Liver (tissue), 9 donors: ENCODE data around the gene ZNF335. TPM values are rescaled to one million over a fixed set of nuclear protein-coding genes. Genes with fewer than 3 reads are reported as not detected.

Experiments used
- DNase-seq: peaks from one replicate; pipeline ENCODE4 v3.0.0-alpha.2; 2017; ENCODE audit warnings: low spot score
- H3K27ac ChIP-seq, 2 donors: one replicate each; pipeline ENCODE4 v1.7.0; 2013; ENCODE audit warnings: inconsistent platforms in 2 of 2, low read length in 2 of 2, control low read depth in 1 of 2, low read depth in 1 of 2, mild to moderate bottlenecking in 1 of 2
- H3K27me3 ChIP-seq, 4 donors: one replicate each; pipeline versions ENCODE4 v1.6.1 to v1.7.0; 2013; ENCODE audit warnings: low read length in 3 of 4, inconsistent platforms in 1 of 4, mild to moderate bottlenecking in 1 of 4, moderate library complexity in 1 of 4; ENCODE audit not compliant: control insufficient read depth in 4 of 4, insufficient read depth in 4 of 4
- H3K36me3 ChIP-seq, 4 donors: one replicate each; pipeline versions ENCODE4 v1.6.1 to v1.7.0; 2013; ENCODE audit warnings: low read length in 3 of 4, mild to moderate bottlenecking in 3 of 4, low read depth in 1 of 4, moderate library complexity in 1 of 4; ENCODE audit not compliant: control insufficient read depth in 4 of 4, insufficient read depth in 3 of 4
- H3K4me1 ChIP-seq, 4 donors: one replicate each; pipeline versions ENCODE4 v1.6.1 to v1.7.0; 2013; ENCODE audit warnings: low read length in 3 of 4, mild to moderate bottlenecking in 3 of 4, moderate library complexity in 1 of 4; ENCODE audit not compliant: control insufficient read depth in 4 of 4, insufficient read depth in 4 of 4
- H3K4me3 ChIP-seq, 3 donors: one replicate each; pipeline versions ENCODE4 v1.6.1 to v1.7.0; 2013; ENCODE audit warnings: low read length in 3 of 3, control low read depth in 1 of 3, low read depth in 1 of 3, mild to moderate bottlenecking in 1 of 3
- H3K9ac ChIP-seq, 2 donors: one replicate each; pipeline ENCODE4 v1.7.0; 2013; ENCODE audit warnings: low read length in 2 of 2, mild to moderate bottlenecking in 2 of 2, moderate library complexity in 2 of 2, control low read depth in 1 of 2, low read depth in 1 of 2
- H3K9me3 ChIP-seq, 4 donors: one replicate each; pipeline versions ENCODE4 v1.6.1 to v1.7.0; 2013; ENCODE audit warnings: low read length in 3 of 4; ENCODE audit not compliant: control insufficient read depth in 4 of 4
- CTCF ChIP-seq: fragments of 150-350 bp; IDR thresholded peaks from 2 replicates; pipeline ENCODE4 v1.5.1; 2017; ENCODE audit warnings: improper control_type of control experiment, low read depth, low read length; ENCODE audit not compliant: missing input control
- FOXA1 ChIP-seq: IDR thresholded peaks from 2 replicates; pipeline ENCODE4 v1.6.1; 2016; ENCODE audit warnings: antibody characterized with exemption
- GABPA ChIP-seq, 2 donors: IDR thresholded peaks in 1 of 2; conservative IDR thresholded peaks in 1 of 2; 2 replicates each; pipeline ENCODE4 v1.6.1; 2016; ENCODE audit warnings: antibody characterized with exemption in 2 of 2, mild to moderate bottlenecking in 1 of 2, moderate library complexity in 1 of 2
- HNF4A ChIP-seq, 2 donors: conservative IDR thresholded peaks; 2 replicates each; pipeline ENCODE4 v1.6.1; 2016; ENCODE audit warnings: antibody characterized with exemption in 2 of 2, mild to moderate bottlenecking in 2 of 2
- HNF4G ChIP-seq: IDR thresholded peaks from 2 replicates; pipeline ENCODE4 v1.6.1; 2016; ENCODE audit warnings: antibody characterized with exemption
- JUND ChIP-seq, 2 donors: IDR thresholded peaks; 2 replicates each; pipeline ENCODE4 v1.6.1; 2016; ENCODE audit warnings: antibody characterized with exemption in 2 of 2
- MAX ChIP-seq: IDR thresholded peaks from 2 replicates; pipeline ENCODE4 v1.6.1; 2016; ENCODE audit warnings: antibody characterized with exemption
- RAD21 ChIP-seq, 2 donors: IDR thresholded peaks; 2 replicates each; pipeline ENCODE4 v1.6.1; 2016; ENCODE audit warnings: antibody characterized with exemption in 2 of 2, mild to moderate bottlenecking in 2 of 2
- REST ChIP-seq: IDR thresholded peaks from 2 replicates; pipeline ENCODE4 v1.6.1; 2016; ENCODE audit warnings: antibody characterized with exemption, mild to moderate bottlenecking
- RXRA ChIP-seq, 2 donors: IDR thresholded peaks; 2 replicates each; pipeline ENCODE4 v1.6.1; 2017 to 2018; ENCODE audit warnings: antibody characterized with exemption in 2 of 2, mild to moderate bottlenecking in 1 of 2
- SP1 ChIP-seq: IDR thresholded peaks from 2 replicates; pipeline ENCODE4 v1.6.1; 2018; ENCODE audit warnings: antibody characterized with exemption, mild to moderate bottlenecking
- TAF1 ChIP-seq: conservative IDR thresholded peaks from 2 replicates; pipeline ENCODE4 v1.6.1; 2016; ENCODE audit warnings: antibody characterized with exemption, mild to moderate bottlenecking
- YY1 ChIP-seq: IDR thresholded peaks from 2 replicates; pipeline ENCODE4 v1.6.1; 2016; ENCODE audit warnings: antibody characterized with exemption, mild to moderate bottlenecking
- ZBTB33 ChIP-seq: IDR thresholded peaks from 2 replicates; pipeline ENCODE4 v1.6.1; 2016; ENCODE audit warnings: antibody characterized with exemption
- WGBS: extraction: QIAGEN DNeasy Blood & Tissue Kit; methylation state at CpG from one replicate; pipeline ENCODE4 v1.1.7; 2013; 5-methylcytosine and 5-hydroxymethylcytosine counted together
- polyA plus RNA-seq, 2 donors: library from polyadenylated mRNA; stranded (reverse) in 1 of 2; unstranded in 1 of 2; fragments of 200-250 nt in 1 of 2; fragments of >200 nt in 1 of 2; fragmentation: Nextera tagmentation in 1 of 2; extraction: Ambion mirVana in 1 of 2; gene quantifications; one replicate each; pipeline versions ENCODE4 v1.2.1 to v1.2.3, GENCODE V29; 2013 to 2015
- total RNA-seq, 2 donors: library from RNA; depleted of rRNA; stranded (reverse); fragments of >200 nt; gene quantifications; one replicate each; pipeline ENCODE4 v1.2.3, GENCODE V29; 2014
- TF ChIP-seq, protein P1 (sequence below): IDR thresholded peaks from 2 replicates; pipeline ENCODE4 v1.6.1; 2016; ENCODE audit warnings: antibody characterized with exemption
- donor health status: healthy.
- donor health status: healthy.
- donor health status: healthy.
- donor health status: healthy.
- donor health status: healthy.

The ZNF335 gene
- total and polyA plus RNA-seq, 4 donors: 3.0 to 14.6 (median 6.6) TPM

DNA sequence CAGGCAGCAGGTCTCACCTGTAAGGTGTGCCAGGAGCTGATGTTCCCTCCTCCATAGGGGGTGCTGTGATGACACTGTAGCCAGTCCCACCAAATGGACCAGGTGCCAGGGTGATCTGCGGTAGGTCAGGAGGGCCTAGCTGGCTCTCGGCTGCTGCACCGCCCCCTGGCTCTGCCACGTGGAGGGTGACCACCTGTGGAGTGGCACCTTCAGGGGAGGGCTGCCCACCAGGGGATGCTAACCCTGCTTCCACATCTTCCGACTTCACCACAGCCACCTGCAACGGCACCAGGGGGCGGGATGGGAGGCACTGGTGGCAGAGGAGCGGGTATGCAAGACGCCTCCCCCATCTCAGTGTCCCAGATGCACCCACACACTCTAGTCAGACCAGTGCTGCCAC, 18.3 kb downstream of the ZNF335 start:
- Histone ChIP-seq H3K27me3 (no peaks in the 10 kb centered on the region), H3K4me1 (no peaks in the 10 kb centered on the region), H3K36me3 (peaks cover 19 to 67% (median 32%) of the 10 kb centered on the region in 4 donors), H3K27ac (no peak overlapping the region), H3K9ac (no peak overlapping the region), H3K9me3 (no peaks in the 10 kb centered on the region), H3K4me3 (no peak overlapping the region)
- TF ChIP-seq JUND (IDR thresholded peaks at IDR 0.05) (no peak), CTCF (no peak), RXRA (IDR thresholded peaks at IDR 0.05) (no peak), FOXA1 (no peak), MAX (no peak), YY1 (no peak), HNF4A (conservative IDR thresholded peaks at IDR 0.05) (no peak), ZBTB33 (no peak)
- TF ChIP-seq, protein P1, sequence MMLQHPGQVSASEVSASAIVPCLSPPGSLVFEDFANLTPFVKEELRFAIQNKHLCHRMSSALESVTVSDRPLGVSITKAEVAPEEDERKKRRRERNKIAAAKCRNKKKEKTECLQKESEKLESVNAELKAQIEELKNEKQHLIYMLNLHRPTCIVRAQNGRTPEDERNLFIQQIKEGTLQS: no peak
- 95% methylated on average over 9 of the region's 9 CpGs for WGBS
- DNase-seq: no peak

DNA sequence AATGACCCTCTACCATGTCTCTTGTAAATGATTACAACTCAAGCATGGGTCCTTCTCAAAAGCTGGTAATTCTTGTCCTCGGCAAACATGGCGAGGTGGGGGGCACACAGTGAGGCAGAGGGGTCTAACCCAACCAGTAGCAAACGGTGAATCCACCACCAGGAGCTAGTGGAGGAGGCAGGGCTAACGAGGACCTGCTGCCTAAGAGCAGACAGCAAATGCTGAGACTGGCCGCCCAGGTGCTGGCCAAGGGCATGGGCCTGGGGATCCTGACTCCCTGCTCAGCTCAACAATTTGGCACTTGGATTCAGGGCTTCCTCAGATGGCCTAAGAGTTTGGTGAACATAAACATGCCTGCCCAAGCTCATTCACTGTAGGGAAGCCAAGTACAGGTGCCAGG, 19.1 kb downstream of the ZNF335 start:
- TF ChIP-seq REST (no peak), ZBTB33 (no peak), GABPA (IDR thresholded peaks at IDR 0.05 in 1 of 2, conservative IDR thresholded peaks at IDR 0.05 in 1 of 2) (no peak), HNF4G (no peak), JUND (IDR thresholded peaks at IDR 0.05) (no peak), RAD21 (IDR thresholded peaks at IDR 0.05) (no peak), HNF4A (conservative IDR thresholded peaks at IDR 0.05) (no peak), YY1 (no peak), TAF1 (no peak), FOXA1 (no peak), SP1 (no peak)
- TF ChIP-seq, protein P1: no peak
- Histone ChIP-seq H3K27me3 (no peaks in the 10 kb centered on the region), H3K4me3 (no peak overlapping the region), H3K36me3 (peaks cover 24 to 67% (median 27%) of the 10 kb centered on the region in 4 donors), H3K27ac (no peak overlapping the region), H3K9me3 (no peaks in the 10 kb centered on the region), H3K9ac (no peak overlapping the region), H3K4me1 (no peaks in the 10 kb centered on the region)
- no peak for DNase-seq
- WGBS: 99% methylated on average over 5 of the region's 5 CpGs
